GM19025 (cell line): ENCODE results near the gene CD34.
"Not testable (repeated sequence)": the region's sequence is repeated elsewhere in the genome, so short reads cannot be mapped to it uniquely, and the experiment has no call there.

Experiments
- ATAC-seq: cut with Tn5 transposase; IDR thresholded peaks from one replicate; pipeline ENCODE4 v1.9.1; 2021; ENCODE audit warnings: mild to moderate bottlenecking, low read depth, moderate library complexity; ENCODE audit not compliant: unreplicated experiment

Gene CD34

DNA sequence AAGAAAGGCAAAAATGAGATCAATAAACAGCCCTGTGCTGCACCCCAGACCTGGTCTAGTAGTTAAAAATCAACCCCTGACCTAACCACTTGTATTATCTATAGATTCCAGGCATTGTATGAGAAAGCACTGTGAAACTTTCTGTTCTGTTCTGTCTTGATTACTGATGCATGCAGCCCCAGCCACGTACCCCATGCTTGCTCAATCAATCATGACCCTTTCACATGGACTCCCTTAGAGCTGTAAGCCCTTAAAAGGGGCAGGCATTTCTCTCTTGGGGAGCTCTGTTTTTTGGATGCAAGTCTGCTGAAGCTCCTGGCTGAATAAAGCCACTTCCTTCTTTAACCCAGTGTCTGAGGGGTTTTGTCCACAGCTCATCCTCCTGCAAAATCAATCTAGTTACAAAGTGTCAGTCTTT is 24.2 kb upstream of the CD34 start:
- peak; percentile 95 for ATAC-seq

DNA sequence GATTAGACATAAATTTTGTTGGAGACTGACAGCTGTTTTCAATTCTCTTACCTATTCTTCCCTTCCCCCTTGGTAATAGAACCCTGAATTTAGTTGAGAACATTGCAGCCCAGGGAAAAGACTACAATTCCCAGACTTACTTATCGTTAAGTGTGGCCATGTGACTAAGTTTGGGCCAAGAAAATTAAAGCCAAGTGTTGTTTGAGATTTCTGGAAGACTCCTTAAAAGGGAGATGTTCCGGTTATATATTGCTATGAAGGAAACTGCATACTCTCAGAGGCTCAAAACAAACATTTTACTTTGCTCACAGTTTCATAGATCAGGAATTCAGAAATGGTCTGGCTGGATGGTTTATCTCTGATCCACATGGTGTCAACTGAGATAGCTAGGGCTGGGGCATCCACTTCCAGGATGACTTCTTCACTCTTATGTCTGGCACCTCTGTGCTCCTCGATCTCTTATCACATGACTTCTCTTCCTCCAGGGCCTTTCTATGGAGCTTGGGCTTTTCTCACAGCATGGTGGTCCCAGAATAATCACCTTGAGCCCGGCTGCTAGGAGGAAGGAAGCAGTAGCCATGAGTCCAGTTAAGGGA is 22.4 kb upstream of the CD34 start:
- no peak for ATAC-seq

GRCh38 chr1:207926984-207927383 is 16.1 kb upstream of the CD34 start:
- no peak for ATAC-seq

DNA sequence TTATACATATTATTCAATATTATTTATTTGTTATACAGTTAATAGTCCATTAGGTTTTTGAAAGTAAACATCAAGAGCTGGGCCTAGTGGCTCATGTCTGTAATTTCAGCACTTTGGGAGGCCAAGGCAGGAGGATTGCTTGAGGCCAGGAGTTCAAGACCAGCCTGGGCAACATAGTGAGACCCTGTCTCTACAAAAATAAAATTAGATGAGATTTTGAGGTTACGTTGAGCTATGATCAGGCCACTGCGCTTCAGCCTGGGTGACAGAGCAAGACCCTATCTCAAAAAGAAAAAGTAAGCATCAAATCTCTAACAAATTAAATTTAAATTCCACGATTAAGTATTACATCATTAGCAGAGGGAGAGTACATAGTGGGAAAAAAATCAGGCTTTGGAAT is 15.0 kb upstream of the CD34 start:
- ATAC-seq, result not testable (repeated sequence)

DNA sequence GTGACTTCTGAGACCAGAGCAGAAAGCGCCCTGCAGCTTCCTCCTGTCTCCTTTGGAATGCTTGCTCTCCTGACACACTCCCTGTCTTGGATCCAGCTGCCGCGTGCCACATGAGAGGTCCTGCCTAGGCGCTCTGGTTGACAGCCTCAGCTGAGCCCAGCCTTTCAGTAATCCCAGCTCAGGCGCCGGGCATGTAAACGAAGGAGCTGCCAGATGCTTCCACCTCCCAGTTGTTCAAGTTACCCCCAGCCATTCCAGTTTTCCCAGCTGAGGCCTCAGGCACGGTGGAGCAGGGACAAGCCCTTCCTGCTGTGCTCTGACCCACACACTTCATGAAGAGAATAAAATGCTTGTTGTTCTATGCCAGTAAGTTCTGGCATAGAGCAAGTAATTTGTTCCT is 14.3 kb upstream of the CD34 start:
- ATAC-seq, result no peak

DNA sequence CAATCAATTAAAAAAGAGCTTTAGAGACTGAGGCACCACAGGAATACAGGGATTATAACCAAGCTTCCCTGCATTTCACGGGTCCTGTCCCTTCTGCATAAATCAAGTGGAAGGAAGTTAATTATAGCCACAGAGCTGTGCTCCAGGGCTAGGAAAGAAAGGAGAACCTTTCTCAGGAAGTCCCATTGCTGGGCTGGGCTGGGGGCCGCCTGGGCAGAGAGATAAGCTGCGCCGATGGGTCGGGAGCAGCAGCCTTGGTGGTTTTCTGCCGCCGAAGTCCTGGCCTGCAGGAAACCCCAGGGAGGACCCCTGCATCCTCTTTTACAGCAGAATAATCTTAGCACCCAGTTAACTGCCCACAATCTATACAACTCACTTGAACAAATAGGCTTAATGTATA is 12.6 kb upstream of the CD34 start:
- no peak for ATAC-seq

- no peak for ATAC-seq
These were observed 12.2 kb upstream of the CD34 start for GRCh38 chr1:207923121-207923520.

- no peak for ATAC-seq
These were observed 11.6 kb upstream of the CD34 start for GRCh38 chr1:207922554-207922953.

DNA sequence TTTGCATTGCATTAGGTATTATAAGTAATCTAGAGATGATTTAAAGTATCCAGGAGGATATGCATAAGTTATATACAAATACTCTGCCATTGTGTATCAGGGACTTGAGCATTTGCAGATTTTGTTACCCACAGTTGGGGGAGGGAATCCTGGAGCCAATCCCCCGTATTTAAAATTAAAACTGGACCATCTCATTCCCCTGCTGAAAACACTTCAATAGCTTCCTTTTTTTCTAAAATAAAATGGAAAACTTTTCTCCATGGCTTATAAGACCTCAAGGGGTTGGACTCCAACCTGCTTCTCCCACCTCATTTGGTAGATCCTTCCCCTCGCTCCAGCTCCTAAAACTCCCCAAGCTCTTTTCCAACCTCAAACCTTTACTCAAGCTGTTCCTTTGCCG is 10.4 kb upstream of the CD34 start:
- no peak for ATAC-seq

DNA sequence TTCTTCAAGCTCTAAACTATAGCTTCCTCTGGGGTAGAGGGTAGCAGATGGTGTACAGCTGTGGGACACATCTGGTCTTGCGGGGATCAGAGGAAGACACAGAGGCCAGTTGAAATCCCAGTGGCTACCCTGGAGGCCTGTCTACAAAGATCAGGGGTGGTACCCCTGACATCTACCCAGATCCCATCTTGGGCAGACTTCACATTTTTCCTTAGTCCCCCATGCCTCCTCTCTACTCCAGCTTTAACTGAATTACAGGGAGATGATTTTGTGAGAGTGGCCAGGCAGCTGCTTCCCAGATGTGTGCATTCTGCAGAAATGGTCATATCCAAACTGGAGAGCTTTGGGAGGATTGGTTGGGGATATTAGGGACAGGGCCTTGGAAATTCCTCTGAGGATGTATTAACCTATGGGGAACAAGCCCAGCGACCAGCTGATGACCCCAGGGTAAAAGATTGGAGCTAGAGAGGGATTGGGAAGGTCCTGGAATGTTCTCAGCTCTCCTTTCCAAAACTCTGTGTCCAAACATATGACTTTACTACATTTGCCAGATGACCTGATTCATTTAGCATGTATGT is 9.6 kb upstream of the CD34 start:
- no peak for ATAC-seq

- ATAC-seq, result no peak
These were observed 8.7 kb upstream of the CD34 start for GRCh38 chr1:207919523-207920170.

DNA sequence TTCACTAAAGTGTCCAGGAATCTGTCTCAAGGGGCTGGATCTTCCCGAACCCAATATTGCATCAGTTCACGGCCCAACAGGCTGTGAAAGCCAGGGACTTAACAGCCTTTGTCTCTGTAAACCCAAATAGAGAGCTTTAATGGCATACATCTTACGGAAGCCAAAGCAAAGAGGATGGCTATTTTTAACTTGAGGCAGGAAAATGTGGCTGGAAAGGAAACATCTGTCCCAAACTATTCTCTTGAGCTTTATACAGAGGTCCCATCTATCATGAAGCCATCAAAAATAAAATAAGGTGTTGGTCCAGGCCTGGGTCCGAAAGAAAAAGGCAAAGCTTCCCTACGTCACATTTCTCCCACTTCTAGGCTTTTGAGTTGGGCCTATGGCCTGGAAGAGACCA is 7.7 kb upstream of the CD34 start:
- ATAC-seq, result no peak

DNA sequence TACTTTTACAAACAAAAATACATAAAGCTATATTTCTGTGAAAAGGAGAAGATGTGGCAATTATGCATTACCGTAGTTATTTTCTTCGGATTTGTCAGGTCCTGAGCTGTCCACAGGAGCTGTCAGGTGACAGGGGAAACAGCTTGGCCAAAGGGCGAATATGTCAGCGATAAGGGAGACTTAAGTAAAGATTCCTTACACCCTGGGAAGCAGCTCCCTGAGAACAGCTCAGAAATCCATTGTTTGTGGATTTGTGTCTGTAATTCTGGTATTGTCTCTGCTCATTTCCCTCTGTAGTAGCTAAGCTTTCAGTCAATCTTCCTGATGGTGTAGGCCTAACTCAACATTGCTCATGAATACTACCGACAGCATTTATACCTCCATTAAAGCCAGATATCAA is 7.1 kb upstream of the CD34 start:
- no peak for ATAC-seq

DNA sequence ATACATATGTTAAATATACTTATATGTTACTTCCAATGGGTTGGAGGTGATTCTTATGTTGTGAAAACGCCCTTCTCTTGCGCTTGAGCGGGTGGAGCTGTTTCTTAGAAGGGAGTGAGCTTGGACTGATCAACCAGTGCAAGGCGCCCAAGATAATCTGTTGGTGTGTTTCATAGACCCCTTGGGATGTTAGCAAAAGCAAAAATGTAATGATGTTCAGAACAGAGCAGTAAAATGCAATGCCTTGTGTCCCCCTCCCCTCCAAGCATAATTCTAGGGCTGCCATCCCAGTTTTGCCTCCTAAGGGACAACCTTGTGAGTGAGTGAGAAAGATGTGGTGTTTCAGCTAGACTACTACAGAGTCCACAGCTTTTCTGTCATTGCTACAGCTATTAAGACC is 6.2 kb upstream of the CD34 start:
- ATAC-seq, result no peak

DNA sequence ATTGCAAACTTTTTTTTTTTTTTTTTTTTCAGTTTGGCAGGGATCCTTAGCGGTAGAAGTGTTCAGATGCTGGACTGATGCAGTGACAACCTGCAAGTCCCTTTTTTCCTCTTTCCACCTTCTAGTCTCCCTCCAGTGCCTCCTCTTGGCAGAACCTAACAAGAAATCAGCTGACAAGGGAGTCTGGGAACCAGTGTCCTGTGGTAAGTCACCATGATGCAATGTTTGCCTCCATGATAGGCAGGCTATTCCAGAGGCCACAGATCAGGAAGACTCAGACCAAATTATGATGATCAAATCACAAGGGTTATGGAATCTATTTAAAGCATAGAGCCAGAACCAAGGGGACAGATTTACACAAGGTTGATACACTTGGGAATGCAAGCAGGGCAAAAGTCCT is 3.0 kb upstream of the CD34 start:
- no peak for ATAC-seq

DNA sequence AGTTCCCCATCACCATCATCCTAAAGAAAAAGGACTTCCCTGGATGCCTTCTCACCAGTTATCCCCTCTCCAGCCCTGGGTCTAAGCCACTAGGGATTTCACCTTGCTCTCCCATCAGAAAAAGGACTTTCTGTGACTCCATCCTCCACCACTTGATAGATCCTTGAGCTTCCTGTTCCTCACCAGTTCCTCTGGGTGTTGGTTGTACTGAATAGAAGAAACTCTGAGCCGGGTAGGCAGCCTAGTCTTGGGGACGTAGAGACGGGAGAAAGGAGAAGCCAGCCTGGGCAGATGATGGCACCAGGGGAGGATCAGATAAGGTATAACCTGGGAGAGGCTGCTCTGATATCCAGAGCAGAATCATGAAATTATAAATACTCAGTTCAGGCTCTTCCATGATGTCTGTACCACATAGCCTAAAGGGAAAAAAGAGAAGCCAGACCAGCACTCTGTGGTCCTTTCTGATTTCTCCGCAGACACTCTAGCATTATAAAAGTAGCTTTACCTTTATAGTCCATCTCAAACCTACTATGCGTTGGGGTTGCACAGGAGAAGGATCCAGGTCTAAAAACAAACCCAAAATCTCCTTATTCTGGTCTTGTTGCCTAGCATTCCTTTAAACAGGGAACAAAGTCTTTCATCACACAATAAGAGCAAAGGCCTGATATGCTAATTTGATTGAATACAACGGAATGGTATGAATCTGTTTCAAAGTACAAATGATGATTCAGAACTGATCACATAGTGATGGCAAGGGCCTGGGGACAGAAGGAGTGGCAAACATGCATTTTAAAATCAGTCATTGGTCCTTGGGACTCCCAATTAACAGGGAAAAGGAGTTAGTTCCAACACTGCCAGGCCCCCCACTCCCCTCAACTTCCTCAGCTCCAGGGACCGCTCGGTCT is 1.2 kb upstream of the CD34 start:
- no peak for ATAC-seq

- no peak for ATAC-seq
These were observed 1.2 kb downstream of the CD34 start for GRCh38 chr1:207909687-207910086.

DNA sequence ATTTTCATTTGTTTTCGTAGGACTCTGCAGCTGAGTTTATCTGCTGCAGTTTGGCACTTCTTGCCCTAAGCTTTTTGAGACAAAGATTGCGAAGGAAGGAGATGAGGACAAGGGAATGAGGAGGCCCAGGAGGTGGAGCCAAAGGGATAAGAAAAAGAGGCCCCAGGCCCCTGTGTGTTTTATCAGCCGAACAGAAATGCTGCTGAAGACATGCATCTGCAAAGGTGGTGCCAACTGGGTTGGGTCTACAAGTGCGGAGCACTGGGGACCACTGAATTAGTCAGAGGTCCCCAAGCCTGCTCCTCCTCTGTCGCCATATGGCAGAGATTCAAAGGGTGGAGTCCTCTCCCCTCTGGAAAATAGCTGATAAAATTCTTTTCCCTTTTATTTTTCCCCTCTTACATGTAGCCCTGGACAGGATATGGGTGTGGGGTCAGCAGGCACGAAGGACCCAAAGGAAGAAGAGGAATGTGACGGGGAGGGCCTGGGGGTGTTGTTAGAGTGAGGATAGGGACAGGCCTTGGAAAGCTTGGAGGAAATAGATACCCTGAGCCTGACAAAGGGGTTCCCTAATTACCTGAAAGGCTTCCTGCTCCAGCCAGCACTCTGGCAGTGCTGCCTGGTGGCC is 2.7 kb downstream of the CD34 start:
- no peak for ATAC-seq

GRCh38 chr1:207904391-207904790 is 6.5 kb downstream of the CD34 start:
- ATAC-seq, result no peak

DNA sequence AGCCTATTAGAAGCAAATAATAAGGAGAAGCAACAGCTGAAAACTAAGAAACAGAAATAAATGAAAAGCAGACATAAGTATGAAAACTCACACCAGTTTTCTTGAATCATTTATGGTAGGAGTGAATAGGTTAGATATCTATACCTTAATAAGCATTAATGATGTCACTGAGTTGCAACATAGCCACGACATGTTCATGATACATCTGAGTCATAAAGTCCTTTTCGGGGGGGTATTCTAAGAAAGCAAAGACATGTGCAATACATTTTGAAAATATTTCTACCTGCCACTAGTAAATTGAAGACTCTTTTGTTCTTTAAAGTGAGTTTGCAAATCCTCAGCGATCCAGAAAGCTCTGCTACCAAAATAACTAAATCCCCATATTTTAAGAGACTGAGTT is 7.2 kb downstream of the CD34 start:
- no peak for ATAC-seq

GRCh38 chr1:207903053-207903452 is 7.9 kb downstream of the CD34 start:
- ATAC-seq, result no peak
